ENCODE measurements around the gene ZNF383.

Gene ZNF383

GRCh38 chr19:37294246-37294645, 76.2 kb downstream of the ZNF383 start:
- peak; percentile 83 for DNase-seq

Measured in activated CD8-positive, alpha-beta memory T cell treated with anti-CD3 and anti-CD28 coated beads, Interleukin-2, amount 50 U/mL, for 48 hours (primary cell).